Activated CD8-positive, alpha-beta memory T cell treated with anti-CD3 and anti-CD28 coated beads for 36 hours (primary cell): ENCODE results near the gene EVPLL. TPM values are rescaled to one million over a fixed set of nuclear protein-coding genes. Genes with fewer than 3 reads are reported as not detected.
"Not testable (repeated sequence)": the region's sequence is repeated elsewhere in the genome, so short reads cannot be mapped to it uniquely, and the experiment has no call there.

Experiments
- CTCF ChIA-PET: fragments of 350-600 bp; sonication (Branson Sonifier 250); formaldehyde crosslinking; loops from one replicate; lab custom pipeline; 2021; ENCODE audit warnings: antibody characterized with exemption; lab: Charles Lee
- POLR2A ChIA-PET: fragments of 350-600 bp; sonication (Branson Sonifier 250); formaldehyde crosslinking; loops from one replicate; lab custom pipeline; 2021; ENCODE audit warnings: antibody characterized with exemption; lab: Charles Lee
- total RNA-seq, 2 experiments: library from RNA; stranded (reverse); gene quantifications; one replicate each; pipeline ENCODE4 v1.2.3, GENCODE V29; 2021

Gene EVPLL
- total RNA-seq, 2 experiments from 2014 or later: not detected

DNA sequence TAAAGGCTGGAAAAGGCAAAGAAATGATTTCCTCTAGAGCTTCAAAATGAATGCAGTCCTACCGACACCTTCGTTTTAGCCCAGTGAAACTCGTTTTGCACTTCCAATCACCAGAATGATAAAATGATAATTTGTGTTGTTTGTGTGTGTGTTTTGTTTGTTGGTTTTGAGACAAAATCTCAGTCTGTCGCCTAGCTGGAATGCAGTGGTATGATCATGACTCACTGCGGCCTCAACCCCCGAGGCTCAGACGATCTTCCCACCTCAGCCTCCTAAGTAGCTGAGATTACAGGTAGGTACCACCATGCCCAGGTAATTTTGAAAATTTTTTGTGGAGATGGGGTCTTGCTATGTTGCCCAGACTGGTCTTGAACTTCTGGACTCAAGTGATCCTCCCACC lies 3.4 kb upstream of the EVPLL start:
- POLR2A ChIA-PET: no interaction called here

DNA sequence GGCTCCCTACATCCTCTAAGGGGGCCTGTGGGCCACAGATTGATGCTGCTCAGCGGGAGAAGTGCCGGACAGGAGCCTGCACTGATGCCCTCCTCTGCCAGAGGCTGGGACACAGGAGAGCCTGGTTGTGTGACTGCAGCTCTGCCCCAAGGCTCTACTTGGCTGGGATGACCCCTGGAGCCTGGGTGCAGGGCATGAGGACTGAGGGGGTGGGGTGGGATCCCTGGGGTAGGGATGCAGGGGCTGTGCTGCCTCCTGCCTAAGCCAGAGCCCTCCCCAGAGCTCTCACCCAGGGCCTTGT lies 577 bp downstream of the EVPLL start:
- ChIA-PET CTCF (no interaction called here), POLR2A (no interaction called here)

More for the DNA sequence above, 3.4 kb upstream of the EVPLL start:
- CTCF ChIA-PET: no interaction called here

DNA sequence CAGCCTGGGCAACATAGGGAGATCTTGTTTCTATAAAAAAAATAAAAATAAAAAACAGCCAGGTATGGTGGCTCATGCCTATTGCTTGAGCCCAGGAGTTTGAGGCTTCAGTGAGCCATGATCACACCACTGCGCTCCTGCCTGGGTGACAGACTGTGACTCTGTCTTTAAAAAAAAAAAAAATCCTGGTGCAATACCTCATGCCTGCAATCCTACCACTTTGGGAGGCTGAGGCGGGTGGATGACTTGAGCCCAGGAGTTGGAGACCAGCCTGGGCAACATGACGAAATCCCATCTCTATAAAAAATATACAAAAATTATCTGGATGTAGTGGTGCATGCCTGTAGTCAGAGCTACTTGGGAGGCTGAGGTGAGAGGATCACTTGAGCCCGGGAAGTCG lies 1.0 kb downstream of the EVPLL start:
- CTCF ChIA-PET, POLR2A ChIA-PET: not testable (repeated sequence)

DNA sequence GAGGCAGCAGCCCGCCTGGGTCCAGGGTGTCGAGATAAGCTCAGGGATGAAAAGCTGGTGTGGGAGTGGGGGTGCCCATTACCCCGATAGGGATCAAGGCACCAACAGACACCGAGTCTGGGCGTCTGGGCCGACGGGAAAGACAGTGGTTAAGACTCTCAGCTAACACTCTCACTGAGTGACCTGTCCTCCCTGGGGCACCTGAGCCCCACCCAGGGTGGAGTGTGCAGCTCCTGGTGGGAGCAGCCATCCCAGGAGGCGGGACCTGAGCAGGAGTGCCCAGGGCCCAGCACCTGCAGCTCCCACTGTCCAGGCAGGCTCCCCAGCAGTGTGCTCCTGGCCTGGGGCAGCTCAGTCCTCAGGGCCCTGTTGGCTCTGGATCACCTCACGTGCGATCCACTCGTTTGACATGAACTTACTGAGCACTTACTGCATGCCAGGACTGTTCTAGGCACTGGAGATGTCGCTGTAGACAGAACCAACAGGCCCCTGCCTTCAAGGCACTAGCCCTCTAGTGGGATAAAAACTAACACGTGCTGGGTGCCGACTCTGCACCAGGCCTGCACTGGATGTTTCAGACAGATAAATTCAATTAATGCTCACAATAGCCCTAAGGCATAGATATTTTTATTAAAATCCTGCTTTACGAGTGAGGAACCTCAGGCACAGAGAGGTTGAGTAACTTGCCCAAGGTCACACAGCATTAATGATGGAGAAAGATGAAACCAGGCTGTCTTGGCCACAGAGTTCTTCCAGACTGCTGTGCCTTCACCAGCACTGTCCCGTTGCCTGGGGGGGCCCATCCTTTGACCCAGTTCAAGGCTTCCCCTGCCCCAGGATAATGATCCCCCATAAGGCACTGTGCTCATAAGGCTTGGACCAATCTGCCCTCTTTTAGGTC lies 1.9 kb downstream of the EVPLL start:
- POLR2A ChIA-PET: no interaction called here

DNA sequence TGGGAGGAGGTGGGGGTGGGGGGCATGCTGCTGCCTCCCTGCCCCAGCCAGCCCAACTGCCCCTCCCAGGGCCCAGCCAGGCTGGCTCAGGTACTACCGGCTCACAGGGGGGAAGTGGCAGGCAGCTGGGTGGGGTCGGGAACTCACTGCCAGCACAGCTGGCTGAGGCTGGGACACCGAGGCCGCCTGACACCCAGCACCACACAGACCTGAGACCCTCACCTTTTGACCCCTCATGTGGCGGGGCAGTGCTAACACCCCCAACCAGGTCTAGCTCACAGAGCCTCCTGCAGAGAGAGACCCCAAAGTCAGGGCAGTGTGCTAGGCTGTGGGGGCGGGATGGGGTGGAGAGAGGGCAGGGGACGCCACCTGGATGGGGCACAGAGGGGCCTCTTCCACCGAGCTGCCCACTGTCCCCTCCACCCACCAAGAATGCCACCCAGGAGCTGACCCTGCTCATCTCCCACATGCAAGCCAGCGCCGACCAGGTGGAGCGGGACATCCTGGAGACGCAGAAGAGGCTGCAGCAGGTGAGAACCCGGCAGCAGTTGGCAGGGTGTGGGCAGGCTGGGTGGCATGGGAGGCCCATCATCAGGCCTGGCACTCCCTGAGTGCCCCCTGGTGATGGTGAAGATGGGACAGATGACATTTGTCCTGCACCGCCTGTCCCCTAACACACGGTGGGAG lies 3.0 kb downstream of the EVPLL start:
- CTCF ChIA-PET: no interaction called here
- POLR2A ChIA-PET: no interaction called here

More for the DNA sequence above, 1.9 kb downstream of the EVPLL start:
- CTCF ChIA-PET: no interaction called here

DNA sequence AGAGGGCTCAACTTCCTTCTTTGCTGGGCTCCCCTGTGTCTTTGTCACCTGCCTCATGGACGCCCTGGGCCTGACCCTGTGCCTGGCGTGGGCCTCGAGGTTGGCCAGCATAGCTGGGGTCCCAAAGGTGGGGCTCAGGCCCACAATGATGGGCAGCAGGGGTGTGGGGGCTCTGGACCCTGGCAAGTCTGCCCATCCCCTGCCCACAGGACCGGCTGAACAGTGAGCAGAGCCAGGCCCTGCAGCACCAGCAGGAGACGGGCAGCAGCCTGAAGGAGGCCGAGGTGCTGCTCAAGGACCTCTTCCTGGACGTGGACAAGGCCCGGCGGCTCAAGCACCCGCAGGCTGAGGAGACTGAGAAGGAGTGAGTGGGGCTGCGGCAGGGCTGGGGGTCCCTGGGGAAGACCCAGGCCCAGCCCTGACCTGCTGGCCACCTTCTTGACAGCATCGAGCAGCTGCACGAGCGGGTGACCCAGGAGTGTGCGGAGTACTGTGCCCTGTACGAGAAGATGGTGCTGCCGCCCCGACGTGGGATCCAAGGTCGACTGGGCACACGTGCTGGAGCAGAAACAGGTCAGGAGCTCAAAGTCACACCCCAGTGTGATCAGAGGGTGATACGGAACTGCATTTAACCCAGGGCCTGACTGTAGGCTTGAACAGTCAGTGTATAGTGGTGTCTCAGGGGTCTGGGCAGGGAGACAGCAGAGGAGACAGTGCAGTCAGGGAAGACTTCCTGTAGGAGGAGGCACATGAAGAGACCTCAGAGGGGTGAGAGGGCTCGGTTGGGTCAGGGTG lies 3.8 kb downstream of the EVPLL start:
- ChIA-PET POLR2A (no interaction called here), CTCF (no interaction called here)

- ChIA-PET CTCF (no interaction called here), POLR2A (no interaction called here)
These were observed 4.3 kb downstream of the EVPLL start for GRCh38 chr17:18381953-18382245.

DNA sequence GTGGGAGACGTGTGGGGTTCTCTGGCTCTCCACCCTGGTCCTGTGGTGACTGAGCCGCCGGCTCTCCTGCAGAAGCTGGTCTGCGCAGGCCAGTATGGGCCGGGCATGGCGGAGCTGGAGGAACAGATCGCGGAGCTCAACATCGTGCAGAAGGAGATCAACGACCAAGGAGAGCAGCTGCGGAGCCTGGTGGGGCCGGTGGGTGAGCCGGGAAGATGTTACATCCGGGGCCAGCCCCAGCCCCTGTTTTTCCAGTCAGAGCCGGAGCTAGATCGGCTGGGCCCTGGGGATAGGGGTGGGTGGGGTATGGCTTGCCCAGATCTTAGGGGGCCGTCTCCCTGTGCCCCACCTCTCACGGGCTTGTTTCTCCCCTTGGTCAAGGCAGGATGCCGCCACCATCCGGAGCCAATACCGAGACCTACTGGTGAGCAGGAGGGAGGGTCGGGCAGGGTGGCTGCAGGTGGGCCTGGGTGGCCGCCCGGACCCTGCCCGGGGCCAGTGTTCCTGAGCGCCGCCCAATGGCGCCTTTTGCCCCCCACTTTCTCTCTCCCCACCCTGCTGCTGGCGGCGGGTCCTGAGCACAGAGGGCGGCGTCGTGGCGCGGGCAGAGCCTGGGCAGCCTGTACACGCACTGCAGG lies 5.0 kb downstream of the EVPLL start:
- POLR2A ChIA-PET: no interaction called here
- CTCF ChIA-PET: no interaction called here

- POLR2A ChIA-PET, CTCF ChIA-PET: not testable (repeated sequence)
These were observed 5.5 kb downstream of the EVPLL start for GRCh38 chr17:18383079-18383481.

- CTCF ChIA-PET, POLR2A ChIA-PET: not testable (repeated sequence)
These were observed 6.7 kb downstream of the EVPLL start for GRCh38 chr17:18384271-18384670.

GRCh38 chr17:18387583-18387982 lies 10.0 kb downstream of the EVPLL start:
- CTCF ChIA-PET, POLR2A ChIA-PET: not testable (repeated sequence)

GRCh38 chr17:18388266-18388665 lies 10.7 kb downstream of the EVPLL start:
- CTCF ChIA-PET, POLR2A ChIA-PET: not testable (repeated sequence)

DNA sequence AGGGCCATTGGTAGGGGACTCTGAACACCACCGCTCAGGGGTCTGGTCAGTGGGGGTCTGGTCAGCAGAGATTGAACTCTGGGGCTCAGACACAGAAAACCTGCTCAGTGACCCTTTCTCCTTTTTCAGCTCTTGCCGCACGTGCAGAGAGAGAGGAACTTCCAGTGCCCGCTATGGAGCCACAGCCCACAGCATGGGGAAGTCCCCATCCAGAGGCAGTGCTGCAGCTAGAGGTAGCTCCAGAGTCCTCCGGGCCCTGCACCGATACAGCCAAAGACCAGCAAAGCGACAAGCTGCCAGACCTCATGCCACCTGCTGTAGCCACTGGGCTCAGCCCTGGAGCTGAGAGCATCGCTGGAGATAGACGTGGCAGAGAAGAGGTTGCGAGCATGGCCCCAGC lies 11.2 kb downstream of the EVPLL start:
- CTCF ChIA-PET, POLR2A ChIA-PET: not testable (repeated sequence)

- POLR2A ChIA-PET, CTCF ChIA-PET: not testable (repeated sequence)
These were observed 24.5 kb downstream of the EVPLL start for GRCh38 chr17:18401872-18402590.

- POLR2A ChIA-PET, CTCF ChIA-PET: not testable (repeated sequence)
These were observed 25.6 kb downstream of the EVPLL start for GRCh38 chr17:18403166-18403565.

- POLR2A ChIA-PET, CTCF ChIA-PET: not testable (repeated sequence)
These were observed 26.0 kb downstream of the EVPLL start for GRCh38 chr17:18403604-18404003.

- CTCF ChIA-PET, POLR2A ChIA-PET: not testable (repeated sequence)
These were observed 31.3 kb downstream of the EVPLL start for GRCh38 chr17:18408906-18409305.

DNA sequence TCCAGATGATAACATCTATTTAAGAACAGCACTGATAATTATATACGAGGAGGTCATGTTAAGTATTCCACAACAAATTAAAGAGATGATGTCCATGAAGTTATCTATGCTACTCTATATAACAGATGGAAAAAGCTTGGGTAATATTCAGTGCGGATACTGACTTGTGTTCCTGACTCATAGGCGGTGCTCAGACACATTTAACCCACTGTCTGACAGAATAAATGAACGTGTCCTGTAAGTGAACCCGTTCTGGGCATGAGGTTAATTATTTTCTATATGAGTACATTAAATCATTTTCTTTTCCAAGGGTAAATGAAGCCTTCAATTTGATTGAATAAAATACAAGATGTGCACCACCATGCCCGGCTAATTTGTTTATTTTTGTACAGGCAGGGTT lies 31.7 kb downstream of the EVPLL start:
- CTCF ChIA-PET, POLR2A ChIA-PET: not testable (repeated sequence)

DNA sequence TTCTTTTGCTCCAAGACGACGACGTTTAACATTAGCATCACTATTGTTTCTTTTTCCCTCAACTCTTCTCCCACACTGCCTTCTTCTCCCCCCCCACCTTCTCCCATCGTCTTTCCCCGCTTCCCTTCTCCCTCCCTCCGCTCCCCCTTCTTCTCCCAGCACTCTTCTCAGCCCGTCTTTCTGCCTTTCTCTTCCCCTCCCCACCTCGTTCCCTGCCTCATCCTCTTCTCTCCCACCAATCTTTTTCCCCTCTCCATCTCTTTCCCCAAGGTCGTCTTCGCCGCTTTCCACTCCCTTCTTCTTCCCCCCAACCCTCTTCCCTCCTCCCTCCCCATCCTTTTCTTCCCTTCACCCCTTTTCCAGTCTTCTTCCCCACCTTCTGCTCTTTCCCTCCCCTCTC lies 33.2 kb downstream of the EVPLL start:
- CTCF ChIA-PET, POLR2A ChIA-PET: not testable (repeated sequence)
